ENCODE data around the gene OR4D9.

Gene OR4D9

DNA sequence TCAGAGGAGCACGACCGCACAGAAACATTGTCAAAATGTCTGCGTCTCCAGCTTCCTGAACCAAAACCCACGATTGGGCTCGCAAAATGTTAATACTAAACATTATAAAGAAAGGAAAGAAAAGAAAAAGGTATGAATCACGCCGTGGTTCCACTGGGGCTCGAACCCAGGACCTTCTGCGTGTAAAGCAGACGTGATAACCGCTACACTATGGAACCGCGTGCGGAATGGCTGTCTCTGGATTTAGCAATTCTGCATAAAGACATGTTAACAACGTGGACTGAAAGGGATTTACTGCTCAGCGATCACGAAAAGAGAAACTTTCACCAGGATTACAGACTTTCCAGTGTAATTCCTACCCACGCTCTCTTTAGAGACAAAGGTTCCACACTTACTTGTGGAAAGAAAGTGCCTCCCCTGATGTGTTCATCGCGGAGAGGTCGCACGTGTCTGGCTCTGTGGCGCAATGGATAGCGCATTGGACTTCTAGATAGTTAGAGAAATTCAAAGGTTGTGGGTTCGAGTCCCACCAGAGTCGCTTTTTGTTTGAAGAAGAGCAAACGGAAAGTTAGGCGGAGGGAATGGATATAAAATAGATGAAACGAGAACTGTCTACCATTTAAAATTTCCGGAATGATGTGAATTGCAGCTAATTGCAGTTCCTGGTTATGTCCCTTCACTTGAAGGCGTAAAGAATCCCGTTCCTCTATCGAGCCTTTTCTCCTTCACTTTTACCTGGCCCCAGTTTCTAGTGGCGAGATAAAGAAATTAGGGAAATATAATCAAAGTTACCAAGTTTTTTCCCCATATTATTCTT lies 39.7 kb downstream of the OR4D9 start:
- peak overlapping the region; percentile 58 for H3K4me3 ChIP-seq (ENCODE audit: low read depth, low read length)
- no peak for TF ChIP-seq CTCF (IDR thresholded peaks at IDR 0.05; ENCODE audit: low read depth, low read length)

- TF ChIP-seq CTCF (IDR thresholded peaks at IDR 0.05; ENCODE audit: low read depth, low read length): no peak
- H3K4me3 ChIP-seq (ENCODE audit: low read depth, low read length): peak overlapping the region; percentile 58
Observed at GRCh38 chr11:59551659-59552521, 40.6 kb downstream of the OR4D9 start.

- H3K4me3 ChIP-seq (ENCODE audit: low read depth, low read length): no peak overlapping the region
- no peak for TF ChIP-seq CTCF (IDR thresholded peaks at IDR 0.05; ENCODE audit: low read depth, low read length)
Observed at GRCh38 chr11:59552844-59553243, 41.5 kb downstream of the OR4D9 start.

DNA sequence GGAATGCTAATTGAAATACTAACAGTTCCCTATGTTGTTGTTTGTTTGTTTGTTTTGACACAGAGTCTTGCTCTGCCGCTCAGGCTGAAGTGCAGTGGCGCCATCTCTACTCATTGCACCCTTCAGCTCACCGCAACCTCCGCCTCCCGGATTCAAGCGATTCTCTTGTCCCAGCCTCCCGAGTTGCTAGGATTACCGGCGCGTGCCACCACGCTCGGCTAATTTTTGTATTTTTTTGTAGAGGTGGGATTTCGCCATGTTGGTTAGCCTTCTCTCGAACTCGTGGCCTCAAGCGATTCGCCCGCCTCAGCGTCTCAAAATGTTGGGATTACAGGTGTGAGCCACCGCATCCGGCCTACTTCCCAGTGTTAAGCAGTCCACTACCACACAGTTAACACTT lies 42.0 kb downstream of the OR4D9 start:
- TF ChIP-seq CTCF (IDR thresholded peaks at IDR 0.05; ENCODE audit: low read depth, low read length): no peak
- no peak overlapping the region for H3K4me3 ChIP-seq (ENCODE audit: low read depth, low read length)

DNA sequence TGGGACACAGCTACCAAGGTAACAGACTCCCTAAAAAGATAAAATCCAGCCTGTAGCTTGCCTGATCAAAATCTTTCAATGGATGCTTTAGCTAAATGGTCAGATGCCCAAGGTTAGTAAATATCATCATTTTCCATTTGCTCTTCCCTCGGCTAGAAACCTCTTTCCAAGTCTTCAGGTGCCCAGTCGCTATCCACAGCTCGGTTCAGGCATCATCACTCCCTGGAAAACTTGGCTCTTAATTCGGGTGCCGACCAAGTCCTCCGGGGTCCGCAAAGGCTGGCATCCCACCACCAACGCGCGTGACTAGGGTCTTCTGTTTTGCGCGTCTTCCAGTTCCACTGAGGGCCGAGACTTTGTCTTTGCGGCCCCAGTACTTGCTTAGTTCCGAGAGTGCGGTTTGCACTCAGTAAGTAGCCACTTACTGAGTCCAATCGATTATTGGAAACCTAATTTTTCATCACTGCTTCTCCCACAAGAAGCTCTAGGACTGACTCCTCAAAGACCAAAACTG lies 44.3 kb downstream of the OR4D9 start:
- peak overlapping the region; percentile 64 for H3K4me3 ChIP-seq (ENCODE audit: low read depth, low read length)

DNA sequence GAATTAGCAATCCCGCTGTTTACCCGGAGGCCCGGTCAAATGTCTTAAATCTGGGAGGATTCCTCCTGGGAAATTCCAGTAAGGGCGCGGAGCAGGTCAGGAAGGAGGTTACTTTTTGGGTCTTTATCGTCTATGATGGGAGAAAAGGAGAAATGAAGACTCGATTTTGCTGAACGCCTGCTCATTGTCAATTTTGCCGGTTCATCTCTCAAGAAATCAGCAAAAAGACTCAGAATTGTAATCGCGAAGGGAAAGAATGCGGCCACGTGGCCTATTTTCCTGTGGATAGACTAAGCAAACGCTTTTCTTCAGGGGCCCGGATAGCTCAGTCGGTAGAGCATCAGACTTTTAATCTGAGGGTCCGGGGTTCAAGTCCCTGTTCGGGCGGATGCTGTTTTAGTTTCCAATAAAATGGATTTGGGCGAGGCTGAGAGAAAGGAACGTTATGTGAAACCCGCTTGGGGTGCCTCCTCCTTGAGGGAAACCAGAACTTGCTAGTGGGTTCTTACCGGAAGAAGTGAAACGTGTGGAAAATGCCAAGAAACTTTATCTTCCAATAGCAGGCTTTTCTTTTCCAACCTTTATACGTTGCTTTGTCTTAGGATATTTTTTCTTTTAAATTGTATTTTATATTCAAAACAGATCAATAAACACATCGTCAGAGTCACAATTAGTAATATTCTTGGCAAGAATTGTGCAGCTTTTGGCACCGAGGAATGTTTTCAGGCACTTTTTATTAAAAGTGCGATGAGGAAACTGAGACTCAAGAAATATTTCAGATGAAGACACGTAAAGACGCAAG lies 45.0 kb downstream of the OR4D9 start:
- peak overlapping the region; percentile 64 for H3K4me3 ChIP-seq (ENCODE audit: low read depth, low read length)

More for the DNA sequence above, 44.3 kb downstream of the OR4D9 start:
- TF ChIP-seq CTCF (IDR thresholded peaks at IDR 0.05; ENCODE audit: low read depth, low read length): no peak

More for the DNA sequence above, 45.0 kb downstream of the OR4D9 start:
- no peak for TF ChIP-seq CTCF (IDR thresholded peaks at IDR 0.05; ENCODE audit: low read depth, low read length)

Data from WI38 (cell line).